Activated CD8-positive, alpha-beta memory T cell treated with anti-CD3 and anti-CD28 coated beads for 4 hours (primary cell): ENCODE measurements around the gene OR1F1.
"Not testable (repeated sequence)": the region's sequence is repeated elsewhere in the genome, so short reads cannot be mapped to it uniquely, and the experiment has no call there.

Source experiments
- DNase-seq, 2 donors: peaks; one replicate each; pipeline ENCODE4 v3.0.0-alpha.2; 2020; ENCODE audit warnings: low read depth in 2 of 2

OR1F1 gene

GRCh38 chr16:3150346-3151218 is 37.4 kb upstream of the OR1F1 start:
- DNase-seq, result peak; percentile 94 to 98

- no peak for DNase-seq
Measured at GRCh38 chr16:3152027-3152276, 36.1 kb upstream of the OR1F1 start.

GRCh38 chr16:3152277-3152990 is 35.6 kb upstream of the OR1F1 start:
- DNase-seq, result peak; percentile 63 to 64

GRCh38 chr16:3152991-3153368 is 35.0 kb upstream of the OR1F1 start:
- no peak for DNase-seq

GRCh38 chr16:3155181-3155580 is 32.8 kb upstream of the OR1F1 start:
- no peak for DNase-seq

GRCh38 chr16:3155972-3156371 is 32.0 kb upstream of the OR1F1 start:
- DNase-seq, result no peak

GRCh38 chr16:3157229-3158025 is 30.6 kb upstream of the OR1F1 start:
- no peak for DNase-seq

GRCh38 chr16:3158026-3158509 is 29.9 kb upstream of the OR1F1 start:
- DNase-seq, result no peak

GRCh38 chr16:3158510-3159314 is 29.3 kb upstream of the OR1F1 start:
- peak; percentile 90 to 91 for DNase-seq

- no peak for DNase-seq
Measured at GRCh38 chr16:3161235-3162018, 26.6 kb upstream of the OR1F1 start.

- no peak for DNase-seq
Measured at GRCh38 chr16:3164121-3164991, 23.6 kb upstream of the OR1F1 start.

GRCh38 chr16:3165111-3165822 is 22.7 kb upstream of the OR1F1 start:
- DNase-seq, result no peak

GRCh38 chr16:3166505-3166886 is 21.5 kb upstream of the OR1F1 start:
- DNase-seq, result no peak

GRCh38 chr16:3168729-3169128 is 19.3 kb upstream of the OR1F1 start:
- DNase-seq, result not testable (repeated sequence)

GRCh38 chr16:3170440-3171180 is 17.4 kb upstream of the OR1F1 start:
- DNase-seq, result no peak

- peak; percentile 48 to 66 for DNase-seq
Measured at GRCh38 chr16:3171181-3171854, 16.7 kb upstream of the OR1F1 start.

- DNase-seq, result no peak
Measured at GRCh38 chr16:3171855-3172593, 16.0 kb upstream of the OR1F1 start.
